Uterus (tissue), 2 donors: Measurements from ENCODE around the gene NXPH1.

Experiments used
- CTCF ChIP-seq, 4 experiments: fragments of 200-600 bp in 2 of 4; fragments of 450-650 bp in 2 of 4; sonication (generic) in 2 of 4; IDR thresholded peaks; one replicate each; pipeline ENCODE4 v1.5.1; 2016 to 2019; ENCODE audit warnings: antibody characterized with exemption in 4 of 4, mild to moderate bottlenecking in 2 of 4, moderate library complexity in 1 of 4
- POLR2A ChIP-seq, 2 donors: fragments of 450-650 bp; IDR thresholded peaks; one replicate each; pipeline ENCODE4 v1.6.1; 2016; ENCODE audit warnings: antibody characterized with exemption in 2 of 2, mild to moderate bottlenecking in 1 of 2, moderate library complexity in 1 of 2

- TF ChIP-seq CTCF (IDR thresholded peaks at IDR 0.05) = no peak
- no peak for TF ChIP-seq POLR2A (IDR thresholded peaks at IDR 0.05)
Measured at GRCh38 chr7:8625612-8626011, 192.2 kb downstream of the NXPH1 start.
